Hypothalamus (tissue), 51 donors: ENCODE data around the gene FBXO5.
"Not testable (repeated sequence)": the region's sequence is repeated elsewhere in the genome, so short reads cannot be mapped to it uniquely, and the experiment has no call there.

Source experiments
- DNase-seq, 51 donors: peaks; one replicate each; lab custom pipeline; 2025; lab: John Stamatoyannopoulos, UW

Gene FBXO5

GRCh38 chr6:152982904-152983636 is at the start of gene FBXO5:
TSS of gene FBXO5 (minus strand) at chr6:152983041. CDS start at chr6:152982959, 82 bp downstream.
- peak; percentile 58 to 99 (median 95) for DNase-seq

- no peak for DNase-seq
Observed at GRCh38 chr6:153032255-153032882, 49.5 kb upstream of the FBXO5 start.

- no peak for DNase-seq
Observed at GRCh38 chr6:153031335-153031955, 48.6 kb upstream of the FBXO5 start.

GRCh38 chr6:153028963-153029362 is 46.1 kb upstream of the FBXO5 start:
- DNase-seq, result no peak

GRCh38 chr6:153028286-153028685 is 45.4 kb upstream of the FBXO5 start:
- DNase-seq, result no peak

- no peak for DNase-seq
Observed at GRCh38 chr6:153027480-153027879, 44.6 kb upstream of the FBXO5 start.

- no peak for DNase-seq
Observed at GRCh38 chr6:153024709-153025017, 41.8 kb upstream of the FBXO5 start.

- DNase-seq, result peak in 17 of 51 donors; percentile 0 to 33 (median 2)
Observed at GRCh38 chr6:153023977-153024708, 41.3 kb upstream of the FBXO5 start.

GRCh38 chr6:153018355-153018754 is 35.5 kb upstream of the FBXO5 start:
- no peak for DNase-seq

GRCh38 chr6:153016846-153017245 is 34.0 kb upstream of the FBXO5 start:
- no peak for DNase-seq

GRCh38 chr6:153015094-153015640 is 32.3 kb upstream of the FBXO5 start:
- DNase-seq, result no peak

- DNase-seq, result no peak
Observed at GRCh38 chr6:153013438-153013837, 30.6 kb upstream of the FBXO5 start.

GRCh38 chr6:153012856-153013255 is 30.0 kb upstream of the FBXO5 start:
- DNase-seq, result no peak

GRCh38 chr6:153003366-153003690 is 20.5 kb upstream of the FBXO5 start:
- DNase-seq, result peak in 2 of 51 donors; percentile 32 to 67

- peak; percentile 37 to 93 (median 84) for DNase-seq
Observed at GRCh38 chr6:153002613-153003365, 19.9 kb upstream of the FBXO5 start, which contains the start of gene MTRF1L. TSS of gene MTRF1L (minus strand) at chr6:153002709. CDS start at chr6:153002685, 24 bp downstream.

- peak in 7 of 51 donors; percentile 2 to 49 (median 29) for DNase-seq
Observed at GRCh38 chr6:153001767-153002612, 19.1 kb upstream of the FBXO5 start.

GRCh38 chr6:153000790-153001189 is 17.9 kb upstream of the FBXO5 start:
- DNase-seq, result not testable (repeated sequence)

GRCh38 chr6:153000243-153000642 is 17.4 kb upstream of the FBXO5 start:
- no peak for DNase-seq

- not testable (repeated sequence) for DNase-seq
Observed at GRCh38 chr6:152999538-152999937, 16.7 kb upstream of the FBXO5 start.
